ELF-1 (cell line): Measurements from ENCODE around the gene SSTR5.
"Not testable (repeated sequence)": the region's sequence is repeated elsewhere in the genome, so short reads cannot be mapped to it uniquely, and the experiment has no call there.

ENCODE experiments used
- DNase-seq: peaks from one replicate; pipeline ENCODE4 v3.0.0-alpha.2; 2016; ENCODE audit warnings: low read depth, low spot score

SSTR5 gene

GRCh38 chr16:1090620-1091587, 18.4 kb downstream of the SSTR5 start:
- no peak for DNase-seq

- no peak for DNase-seq
Measured at GRCh38 chr16:1091992-1092552, 19.5 kb downstream of the SSTR5 start.

GRCh38 chr16:1092685-1093283, 20.2 kb downstream of the SSTR5 start:
- DNase-seq = not testable (repeated sequence)

- DNase-seq = peak; percentile 86
Measured at GRCh38 chr16:1093284-1094123, 21.0 kb downstream of the SSTR5 start.

GRCh38 chr16:1094124-1094479, 21.6 kb downstream of the SSTR5 start:
- DNase-seq = no peak

- no peak for DNase-seq
Measured at GRCh38 chr16:1094601-1095449, 22.3 kb downstream of the SSTR5 start.

GRCh38 chr16:1095450-1096168, 23.1 kb downstream of the SSTR5 start:
- no peak for DNase-seq

- DNase-seq = no peak
Measured at GRCh38 chr16:1096169-1097082, 23.9 kb downstream of the SSTR5 start, which contains the start of gene C1QTNF8. C1QTNF8 (minus strand) TSS chr16:1096244; CDS start chr16:1094922, 1,322 bp downstream.

- DNase-seq = no peak
Measured at GRCh38 chr16:1097156-1097555, 24.6 kb downstream of the SSTR5 start.

GRCh38 chr16:1097800-1098199, 25.3 kb downstream of the SSTR5 start:
- DNase-seq = no peak

GRCh38 chr16:1098266-1098991, 25.9 kb downstream of the SSTR5 start:
- no peak for DNase-seq

GRCh38 chr16:1099189-1100083, 26.9 kb downstream of the SSTR5 start:
- no peak for DNase-seq

GRCh38 chr16:1100084-1100800, 27.7 kb downstream of the SSTR5 start:
- no peak for DNase-seq

- no peak for DNase-seq
Measured at GRCh38 chr16:1101133-1101532, 28.6 kb downstream of the SSTR5 start.

GRCh38 chr16:1101573-1102332, 29.2 kb downstream of the SSTR5 start:
- DNase-seq = no peak

- no peak for DNase-seq
Measured at GRCh38 chr16:1102333-1102700, 29.8 kb downstream of the SSTR5 start.
